Suprapubic skin (tissue), 4 donors: Measurements from ENCODE around the gene REPS2. TPM values are rescaled to one million over a fixed set of nuclear protein-coding genes. Genes with fewer than 3 reads are reported as not detected.

Source experiments
- DNase-seq, 2 donors: peaks; one replicate each; pipeline ENCODE4 v3.0.0-alpha.2; 2019; ENCODE audit warnings: low spot score in 2 of 2
- H3K27ac ChIP-seq: fragments of 200-600 bp; sonication (generic); one replicate; pipeline ENCODE4 v1.5.1; 2019
- H3K27me3 ChIP-seq: fragments of 200-600 bp; sonication (generic); one replicate; pipeline ENCODE4 v1.5.1; 2019
- H3K36me3 ChIP-seq: fragments of 200-600 bp; sonication (generic); one replicate; pipeline ENCODE4 v1.5.1; 2019
- H3K4me1 ChIP-seq: fragments of 200-600 bp; sonication (generic); one replicate; pipeline ENCODE4 v1.5.1; 2019
- H3K4me3 ChIP-seq: fragments of 200-600 bp; sonication (generic); one replicate; pipeline ENCODE4 v1.5.1; 2019; ENCODE audit warnings: mild to moderate bottlenecking
- H3K9me3 ChIP-seq: fragments of 200-600 bp; sonication (generic); one replicate; pipeline ENCODE4 v1.5.1; 2019
- CTCF ChIP-seq, 2 donors: fragments of 200-600 bp in 1 of 2; fragments of 450-650 bp in 1 of 2; sonication (generic) in 1 of 2; IDR thresholded peaks; one replicate each; pipeline ENCODE4 v1.5.1; 2016 to 2019; ENCODE audit warnings: antibody characterized with exemption in 2 of 2, mild to moderate bottlenecking in 1 of 2, moderate library complexity in 1 of 2
- EP300 ChIP-seq: sonication (generic); formaldehyde crosslinking; IDR thresholded peaks from one replicate; pipeline ENCODE4 v1.6.1; 2017; ENCODE audit warnings: antibody characterized with exemption
- POLR2A ChIP-seq, 2 donors: fragments of 450-650 bp; IDR thresholded peaks; one replicate each; pipeline ENCODE4 v1.6.1; 2017; ENCODE audit warnings: antibody characterized with exemption in 2 of 2, mild to moderate bottlenecking in 2 of 2, moderate library complexity in 2 of 2
- POLR2AphosphoS5 ChIP-seq, 3 donors: sonication (generic); formaldehyde crosslinking; IDR thresholded peaks; one replicate each; pipeline ENCODE4 v1.6.1; 2017; ENCODE audit warnings: antibody characterized with exemption in 3 of 3
- WGBS: methylation state at CpG from one replicate; pipeline ENCODE4 v1.1.5; 2018; 5-methylcytosine and 5-hydroxymethylcytosine counted together
- total RNA-seq, 4 donors: library from RNA; depleted of rRNA; stranded (reverse); fragments of >200 nt; gene quantifications; one replicate each; pipeline ENCODE4 v1.1.0, GENCODE V29; 2016

Gene REPS2
- total RNA-seq, 4 donors from 2014 or later = 6.2 to 10.9 (median 8.6) TPM

GRCh38 chrX:17020851-17021821 is 74.7 kb downstream of the REPS2 start:
- 80% methylated on average over 10 of the region's 10 CpGs for WGBS
- Histone ChIP-seq H3K4me3 (no peak overlapping the region), H3K36me3 (no peaks in the 10 kb centered on the region), H3K27ac (no peak overlapping the region), H3K9me3 (no peaks in the 10 kb centered on the region), H3K27me3 (no peaks in the 10 kb centered on the region), H3K4me1 (peaks cover 5% of the 10 kb centered on the region)
- TF ChIP-seq POLR2A (IDR thresholded peaks at IDR 0.05) (no peak), POLR2AphosphoS5 (IDR thresholded peaks at IDR 0.05) (no peak), EP300 (no peak), CTCF (IDR thresholded peaks at IDR 0.05) (no peak)
- no peak for DNase-seq

DNA sequence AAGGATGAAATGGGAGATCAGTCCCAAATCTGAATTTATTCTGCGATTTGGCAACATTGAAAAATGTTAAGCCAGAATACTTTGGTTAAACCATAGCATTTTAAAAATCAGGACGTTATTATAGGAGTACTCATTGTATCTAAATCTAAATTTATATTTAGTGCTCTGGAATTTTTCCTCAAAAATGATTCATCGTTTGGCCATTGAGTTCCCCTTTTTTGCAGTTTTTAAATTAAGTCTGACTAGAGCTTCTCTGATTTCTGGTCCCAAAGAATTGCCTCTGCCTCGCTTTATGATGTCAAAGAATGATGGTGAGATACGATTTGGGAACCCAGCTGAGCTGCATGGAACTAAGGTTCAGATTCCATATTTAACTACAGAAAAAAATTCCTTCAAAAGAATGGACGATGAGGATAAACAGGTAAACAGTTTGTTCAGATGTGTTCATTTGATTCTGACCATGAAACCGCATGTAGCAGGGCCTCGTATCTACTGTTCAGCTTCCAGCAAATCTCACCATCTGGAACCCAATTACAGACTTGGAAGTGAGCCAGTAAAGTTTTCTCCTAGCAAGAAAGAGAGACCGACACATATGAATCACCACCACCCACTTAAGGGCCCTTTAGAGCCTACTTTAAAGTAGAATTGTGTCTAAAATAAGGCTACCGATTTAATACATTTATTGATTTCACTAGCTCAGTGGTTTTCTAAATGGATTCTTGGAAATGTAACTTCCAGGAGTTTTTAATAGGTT is 75.6 kb downstream of the REPS2 start:
- Histone ChIP-seq H3K9me3 (no peaks in the 10 kb centered on the region), H3K4me3 (no peak overlapping the region), H3K27me3 (no peaks in the 10 kb centered on the region), H3K4me1 (peaks cover 5% of the 10 kb centered on the region), H3K27ac (no peak overlapping the region), H3K36me3 (no peaks in the 10 kb centered on the region)
- DNase-seq = no peak
- 59% methylated on average over 10 of the region's 10 CpGs for WGBS
- TF ChIP-seq EP300 (no peak), POLR2A (IDR thresholded peaks at IDR 0.05) (no peak), CTCF (IDR thresholded peaks at IDR 0.05) (no peak), POLR2AphosphoS5 (IDR thresholded peaks at IDR 0.05) (no peak)

GRCh38 chrX:17023661-17024060 is 77.2 kb downstream of the REPS2 start:
- 79% methylated on average over 2 of the region's 2 CpGs for WGBS
- TF ChIP-seq EP300 (no peak), CTCF (IDR thresholded peaks at IDR 0.05) (no peak), POLR2AphosphoS5 (IDR thresholded peaks at IDR 0.05) (no peak), POLR2A (IDR thresholded peaks at IDR 0.05) (no peak)
- Histone ChIP-seq H3K4me1 (peaks cover 5% of the 10 kb centered on the region), H3K27me3 (no peaks in the 10 kb centered on the region), H3K9me3 (no peaks in the 10 kb centered on the region), H3K27ac (no peak overlapping the region), H3K36me3 (no peaks in the 10 kb centered on the region), H3K4me3 (no peak overlapping the region)
- DNase-seq = no peak

- Histone ChIP-seq H3K9me3 (no peaks in the 10 kb centered on the region), H3K27me3 (no peaks in the 10 kb centered on the region), H3K36me3 (no peaks in the 10 kb centered on the region), H3K4me3 (no peak overlapping the region), H3K27ac (no peak overlapping the region), H3K4me1 (peaks cover 5% of the 10 kb centered on the region)
- WGBS = 63% methylated on average over 11 of the region's 11 CpGs
- no peak for DNase-seq
- no peak for TF ChIP-seq POLR2AphosphoS5 (IDR thresholded peaks at IDR 0.05)
- TF ChIP-seq POLR2A (IDR thresholded peaks at IDR 0.05) = no peak
- no peak for TF ChIP-seq EP300
- no peak for TF ChIP-seq CTCF (IDR thresholded peaks at IDR 0.05)
These were observed 78.4 kb downstream of the REPS2 start for GRCh38 chrX:17024886-17025285.
